ENCODE measurements around the gene NQO2. TPM values are rescaled to one million over a fixed set of nuclear protein-coding genes. Genes with fewer than 3 reads are reported as not detected.

Gene NQO2
- total RNA-seq, 1 experiment from 2014 or later, result 82.9 TPM

DNA sequence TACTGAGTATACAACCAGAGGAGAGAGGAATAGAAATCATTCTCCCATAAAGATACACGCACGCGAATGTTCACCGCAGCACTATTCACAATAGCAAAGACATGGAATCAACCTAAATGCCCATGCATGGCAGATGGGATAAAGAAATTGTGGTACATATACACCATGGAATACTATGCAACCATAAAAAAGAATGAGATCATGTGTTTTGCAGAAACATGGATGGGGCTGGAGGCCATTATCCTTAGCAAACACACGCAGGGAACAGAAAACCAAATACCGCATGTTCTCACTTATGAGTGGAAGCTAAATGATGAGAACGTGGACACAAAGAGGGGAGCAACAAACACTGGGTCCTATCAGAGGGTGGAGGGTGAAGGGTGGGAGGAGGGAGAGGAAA is 31.8 kb upstream of the NQO2 start:
- CTCF ChIA-PET, result no interaction called here
- Histone ChIP-seq H3K9ac (ENCODE audit: low read length) (no peak overlapping the region), H3K4me1 (ENCODE audit: control insufficient read depth in 1 of 2, insufficient read depth in 2 of 2, low read length in 2 of 2) (peaks cover 8 to 24% of the 10 kb centered on the region in 2 experiments; a peak in 3 of 4 replicates), H3K9me3 (ENCODE audit: control insufficient read depth in 1 of 2, insufficient read depth in 1 of 2, low read depth in 1 of 2, low read length in 2 of 2) (no peaks in the 10 kb centered on the region), H3K36me3 (ENCODE audit: control insufficient read depth in 1 of 2, insufficient read depth in 2 of 2, low read length in 2 of 2) (no peaks in the 10 kb centered on the region), H3K9me2 (ENCODE audit: insufficient read depth) (no peaks in the 10 kb centered on the region), H3K27ac (ENCODE audit: low read depth, low read length) (no peak overlapping the region), H3K79me2 (ENCODE audit: insufficient read depth, low read length) (peaks cover 16% of the 10 kb centered on the region; the same call in 1 of the 2 replicates), H3K27me3 (ENCODE audit: insufficient read depth, low read length) (no peaks in the 10 kb centered on the region), H3K4me2 (ENCODE audit: low read length) (no peak overlapping the region), H2AFZ (ENCODE audit: low read depth, low read length, poor library complexity, severe bottlenecking) (no peak overlapping the region), H3K4me3 (replicated peaks in 1 of 2; ENCODE audit: low read depth in 1 of 2, low read length in 2 of 2) (no peak overlapping the region), H4K20me1 (ENCODE audit: insufficient read depth) (no peaks in the 10 kb centered on the region)
- DNase-seq (ENCODE audit: low read depth, low spot score) (no peak), ATAC-seq (no peak)
- TF ChIP-seq TCF7L2 (IDR thresholded peaks at IDR 0.05; ENCODE audit: borderline replicate concordance, extremely low read depth, insufficient read depth, insufficient read length), result no peak
- BruUV-seq (replicated peaks), result no TSS peak
- intact Hi-C loops (cut with micrococcal nuclease), result no loop called here
- RAD21 ChIA-PET (ENCODE audit: low non-redundant PET in 1 of 2, low total read pairs in 2 of 2, uncharacterized antibody in 2 of 2, unreplicated experiment in 2 of 2), result no interaction called here
- POLR2A ChIA-PET, result no interaction called here

DNA sequence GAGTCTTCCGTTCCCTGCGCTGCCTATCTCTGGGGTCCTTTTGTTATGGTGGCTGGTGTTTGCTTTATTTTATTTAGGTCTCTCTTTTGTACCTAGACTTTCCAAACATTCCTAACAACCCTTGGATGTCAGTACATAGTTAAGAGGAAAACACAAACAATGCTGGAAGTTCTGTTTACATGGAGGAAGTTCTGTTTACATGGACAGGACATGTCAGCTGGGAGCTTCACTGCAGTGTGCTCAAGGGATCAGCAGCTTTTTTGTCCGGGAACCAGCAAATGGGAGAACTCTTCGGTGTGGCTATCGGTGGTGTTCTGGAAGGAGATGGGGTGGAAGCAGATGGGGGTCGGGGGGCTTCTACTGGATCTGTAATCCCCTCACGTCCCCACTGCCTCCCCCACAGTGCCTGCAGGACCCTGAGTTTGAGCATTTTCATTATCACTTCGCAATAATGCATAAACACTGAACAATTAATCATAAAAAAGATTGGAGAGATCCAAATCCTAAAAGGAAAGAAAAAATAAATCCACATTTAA is 31.0 kb upstream of the NQO2 start:
- H3K9me2 ChIP-seq (ENCODE audit: insufficient read depth), result no peaks in the 10 kb centered on the region
- no peak overlapping the region for H3K27ac ChIP-seq (ENCODE audit: low read depth, low read length)
- CTCF ChIA-PET, result interaction anchor here (1.0 kb wide), 1 partner anchor 16 kb away, joined by 9 read pairs; no protein-coding TSS in a partner anchor
- intact Hi-C loops (cut with micrococcal nuclease), result no loop called here
- no peaks in the 10 kb centered on the region for H3K9me3 ChIP-seq (ENCODE audit: control insufficient read depth in 1 of 2, insufficient read depth in 1 of 2, low read depth in 1 of 2, low read length in 2 of 2)
- H3K36me3 ChIP-seq (ENCODE audit: control insufficient read depth in 1 of 2, insufficient read depth in 2 of 2, low read length in 2 of 2), result no peaks in the 10 kb centered on the region
- H3K4me3 ChIP-seq (replicated peaks in 1 of 2; ENCODE audit: low read depth in 1 of 2, low read length in 2 of 2), result no peak overlapping the region
- no peaks in the 10 kb centered on the region for H3K27me3 ChIP-seq (ENCODE audit: insufficient read depth, low read length)
- POLR2A ChIA-PET, result no interaction called here
- RAD21 ChIA-PET (ENCODE audit: low non-redundant PET in 1 of 2, low total read pairs in 2 of 2, uncharacterized antibody in 2 of 2, unreplicated experiment in 2 of 2), result no interaction called here
- no peak for TF ChIP-seq EGR1 (IDR thresholded peaks at IDR 0.05; ENCODE audit: low read depth)
- no peak for TF ChIP-seq CEBPB (IDR thresholded peaks at IDR 0.05; ENCODE audit: low read depth)
- TF ChIP-seq CBX3 (IDR thresholded peaks at IDR 0.05; ENCODE audit: low read depth), result no peak
- no peak for TF ChIP-seq SRF (IDR thresholded peaks at IDR 0.05; ENCODE audit: low read depth)
- no peak for TF ChIP-seq FOSL1 (IDR thresholded peaks at IDR 0.05; ENCODE audit: low read depth)
- TF ChIP-seq POLR2A (IDR thresholded peaks at IDR 0.05; ENCODE audit: borderline replicate concordance, extremely low read depth, insufficient read depth, insufficient read length), result no peak
- TF ChIP-seq ELF1 (IDR thresholded peaks at IDR 0.05; ENCODE audit: borderline replicate concordance, low read depth), result no peak
- TF ChIP-seq EZH2phosphoT487 (IDR thresholded peaks at IDR 0.05; ENCODE audit: borderline replicate concordance), result no peak
- no peak for TF ChIP-seq SIN3A (IDR thresholded peaks at IDR 0.05; ENCODE audit: low read depth)
- TF ChIP-seq, protein P1, sequence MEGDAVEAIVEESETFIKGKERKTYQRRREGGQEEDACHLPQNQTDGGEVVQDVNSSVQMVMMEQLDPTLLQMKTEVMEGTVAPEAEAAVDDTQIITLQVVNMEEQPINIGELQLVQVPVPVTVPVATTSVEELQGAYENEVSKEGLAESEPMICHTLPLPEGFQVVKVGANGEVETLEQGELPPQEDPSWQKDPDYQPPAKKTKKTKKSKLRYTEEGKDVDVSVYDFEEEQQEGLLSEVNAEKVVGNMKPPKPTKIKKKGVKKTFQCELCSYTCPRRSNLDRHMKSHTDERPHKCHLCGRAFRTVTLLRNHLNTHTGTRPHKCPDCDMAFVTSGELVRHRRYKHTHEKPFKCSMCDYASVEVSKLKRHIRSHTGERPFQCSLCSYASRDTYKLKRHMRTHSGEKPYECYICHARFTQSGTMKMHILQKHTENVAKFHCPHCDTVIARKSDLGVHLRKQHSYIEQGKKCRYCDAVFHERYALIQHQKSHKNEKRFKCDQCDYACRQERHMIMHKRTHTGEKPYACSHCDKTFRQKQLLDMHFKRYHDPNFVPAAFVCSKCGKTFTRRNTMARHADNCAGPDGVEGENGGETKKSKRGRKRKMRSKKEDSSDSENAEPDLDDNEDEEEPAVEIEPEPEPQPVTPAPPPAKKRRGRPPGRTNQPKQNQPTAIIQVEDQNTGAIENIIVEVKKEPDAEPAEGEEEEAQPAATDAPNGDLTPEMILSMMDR (IDR thresholded peaks at IDR 0.05 in 2 of 3, conservative IDR thresholded peaks at IDR 0.05 in 1 of 3; ENCODE audit: borderline replicate concordance in 1 of 3, insufficient read depth in 1 of 3, low read depth in 2 of 3, low read length in 2 of 3), result no peak
- no peak for TF ChIP-seq JUND (IDR thresholded peaks at IDR 0.05)
- TF ChIP-seq ZFX (IDR thresholded peaks at IDR 0.05), result no peak
- no peak for TF ChIP-seq ZNF274 (IDR thresholded peaks at IDR 0.05; ENCODE audit: low read depth, low read length)
- TF ChIP-seq, protein P2, sequence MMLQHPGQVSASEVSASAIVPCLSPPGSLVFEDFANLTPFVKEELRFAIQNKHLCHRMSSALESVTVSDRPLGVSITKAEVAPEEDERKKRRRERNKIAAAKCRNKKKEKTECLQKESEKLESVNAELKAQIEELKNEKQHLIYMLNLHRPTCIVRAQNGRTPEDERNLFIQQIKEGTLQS (IDR thresholded peaks at IDR 0.05), result no peak
- TF ChIP-seq, protein P3, sequence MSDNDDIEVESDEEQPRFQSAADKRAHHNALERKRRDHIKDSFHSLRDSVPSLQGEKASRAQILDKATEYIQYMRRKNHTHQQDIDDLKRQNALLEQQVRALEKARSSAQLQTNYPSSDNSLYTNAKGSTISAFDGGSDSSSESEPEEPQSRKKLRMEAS (IDR thresholded peaks at IDR 0.05), result no peak
- TF ChIP-seq TCF7L2 (IDR thresholded peaks at IDR 0.05; ENCODE audit: borderline replicate concordance, extremely low read depth, insufficient read depth, insufficient read length), result no peak
- ATAC-seq, result no peak
- H4K20me1 ChIP-seq (ENCODE audit: insufficient read depth), result no peaks in the 10 kb centered on the region
- no TSS peak for BruUV-seq (replicated peaks)
- DNase-seq (ENCODE audit: low read depth, low spot score), result no peak
- H3K79me2 ChIP-seq (ENCODE audit: insufficient read depth, low read length), result peaks cover 16% of the 10 kb centered on the region; the same call in 1 of the 2 replicates
- no peak overlapping the region for H3K9ac ChIP-seq (ENCODE audit: low read length)
- peaks cover 8 to 24% of the 10 kb centered on the region in 2 experiments; a peak in 3 of 4 replicates for H3K4me1 ChIP-seq (ENCODE audit: control insufficient read depth in 1 of 2, insufficient read depth in 2 of 2, low read length in 2 of 2)
- H2AFZ ChIP-seq (ENCODE audit: low read depth, low read length, poor library complexity, severe bottlenecking), result no peak overlapping the region
- H3K4me2 ChIP-seq (ENCODE audit: low read length), result no peak overlapping the region
